Stimulated activated CD8-positive, alpha-beta memory T cell treated with anti-CD3 and anti-CD28 coated beads, Interleukin-4, amount 100 ng/mL, for 1 hour (primary cell): ENCODE measurements around the gene TBX5.

Experiments used
- DNase-seq, 2 donors: peaks; one replicate each; pipeline ENCODE4 v3.0.0-alpha.2; 2020; ENCODE audit warnings: low read depth in 2 of 2, low spot score in 1 of 2

TBX5 gene

DNA sequence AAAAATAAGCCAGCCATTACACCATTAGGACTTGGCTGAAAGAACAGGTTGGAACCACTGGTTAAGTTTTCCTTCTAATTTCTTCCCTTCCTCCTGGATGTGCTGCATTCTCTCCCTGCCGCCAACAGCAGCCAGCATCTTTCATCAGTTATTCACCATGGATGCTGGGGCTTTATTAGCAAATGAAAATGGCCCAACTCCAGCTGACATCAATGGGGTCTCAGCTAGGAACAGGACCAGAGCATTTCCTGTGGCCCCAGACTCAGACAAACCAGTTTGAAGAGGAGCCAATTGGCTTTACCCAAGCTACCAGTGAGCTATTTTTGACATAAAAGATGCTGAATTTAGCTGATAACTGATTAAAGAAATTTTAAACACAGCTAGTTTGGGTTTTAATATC lies 26.0 kb upstream of the TBX5 start:
- DNase-seq, result no peak

GRCh38 chr12:114430306-114430705 lies 24.4 kb upstream of the TBX5 start:
- DNase-seq, result no peak

GRCh38 chr12:114425031-114425626 lies 19.2 kb upstream of the TBX5 start:
- DNase-seq, result no peak

- DNase-seq, result no peak
Observed at GRCh38 chr12:114420944-114421335, 15.0 kb upstream of the TBX5 start.

- no peak for DNase-seq
Observed at GRCh38 chr12:114420182-114420943, 14.4 kb upstream of the TBX5 start.

DNA sequence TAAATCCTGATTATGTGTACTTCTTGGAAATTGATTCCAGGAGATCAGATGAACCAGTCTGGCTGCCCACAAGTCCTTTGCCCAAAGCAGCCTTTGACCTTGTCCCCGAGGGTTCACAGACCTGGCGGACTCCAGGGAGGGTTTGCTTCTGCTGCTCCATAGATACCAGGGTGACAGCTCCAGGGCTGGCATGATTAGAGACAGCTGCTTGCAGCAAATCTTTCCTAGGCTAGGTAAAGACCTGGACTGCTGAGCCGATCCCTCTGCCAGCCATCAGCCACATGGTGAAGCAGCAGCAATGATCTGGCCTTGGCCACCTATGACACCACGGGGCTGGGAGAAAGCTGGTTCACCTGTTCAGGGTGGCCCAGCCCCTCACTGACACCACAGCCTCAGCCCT lies 10.1 kb upstream of the TBX5 start:
- no peak for DNase-seq

DNA sequence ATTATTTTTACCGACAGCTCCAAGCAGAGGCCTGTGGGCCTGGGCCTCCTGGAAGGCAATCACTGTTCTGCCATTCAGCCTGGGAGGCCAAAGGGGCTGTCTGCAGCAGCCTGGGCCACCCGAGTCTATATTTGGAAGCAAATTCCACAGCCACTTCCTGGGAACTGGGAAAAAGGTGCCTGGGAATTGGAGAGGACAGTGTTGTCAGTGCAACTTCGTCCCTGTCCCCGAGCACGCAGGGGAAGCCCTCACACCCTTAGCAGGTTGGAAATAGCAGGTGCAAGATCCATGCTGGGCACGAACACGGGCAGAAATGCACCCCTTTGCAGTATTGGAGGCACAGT lies 9.6 kb upstream of the TBX5 start:
- no peak for DNase-seq

DNA sequence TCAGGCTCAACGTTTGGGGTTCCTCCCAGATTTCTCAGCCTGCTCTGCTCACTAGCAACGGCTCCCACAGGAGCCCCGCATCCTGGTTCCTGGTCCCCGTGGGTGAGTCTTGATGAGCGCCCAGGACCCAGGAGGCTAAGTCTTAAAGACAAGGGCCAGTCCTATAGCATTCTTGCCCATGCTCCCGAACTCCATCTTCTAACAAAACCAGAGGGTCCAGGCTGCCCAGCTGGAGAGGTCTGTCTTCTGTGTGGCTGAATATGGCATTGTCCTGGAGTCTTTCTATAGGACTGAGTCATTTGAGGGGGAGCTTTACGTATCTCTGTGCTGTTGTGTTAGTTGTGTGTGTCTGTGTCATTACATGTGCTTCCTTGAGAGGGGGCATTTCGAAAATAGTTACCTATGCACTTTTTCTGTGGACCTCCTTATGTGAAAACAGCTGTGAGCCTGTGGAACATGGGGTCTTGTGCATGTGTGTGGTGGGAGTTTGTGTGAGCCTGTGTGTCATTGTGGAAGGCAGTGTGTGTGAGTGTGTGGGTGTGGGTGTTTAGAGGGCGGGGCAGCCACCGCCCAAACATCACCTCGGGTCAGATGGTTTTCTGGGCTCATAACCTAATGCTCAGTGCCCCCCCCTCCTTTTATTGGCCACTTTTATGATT lies 9.1 kb upstream of the TBX5 start:
- DNase-seq, result no peak

- no peak for DNase-seq
Observed at GRCh38 chr12:114414031-114414865, 8.3 kb upstream of the TBX5 start.

GRCh38 chr12:114412825-114413749 lies 7.1 kb upstream of the TBX5 start:
- no peak for DNase-seq

- no peak for DNase-seq
Observed at GRCh38 chr12:114412307-114412706, 6.4 kb upstream of the TBX5 start.

- no peak for DNase-seq
Observed at GRCh38 chr12:114411071-114411837, 5.3 kb upstream of the TBX5 start.

DNA sequence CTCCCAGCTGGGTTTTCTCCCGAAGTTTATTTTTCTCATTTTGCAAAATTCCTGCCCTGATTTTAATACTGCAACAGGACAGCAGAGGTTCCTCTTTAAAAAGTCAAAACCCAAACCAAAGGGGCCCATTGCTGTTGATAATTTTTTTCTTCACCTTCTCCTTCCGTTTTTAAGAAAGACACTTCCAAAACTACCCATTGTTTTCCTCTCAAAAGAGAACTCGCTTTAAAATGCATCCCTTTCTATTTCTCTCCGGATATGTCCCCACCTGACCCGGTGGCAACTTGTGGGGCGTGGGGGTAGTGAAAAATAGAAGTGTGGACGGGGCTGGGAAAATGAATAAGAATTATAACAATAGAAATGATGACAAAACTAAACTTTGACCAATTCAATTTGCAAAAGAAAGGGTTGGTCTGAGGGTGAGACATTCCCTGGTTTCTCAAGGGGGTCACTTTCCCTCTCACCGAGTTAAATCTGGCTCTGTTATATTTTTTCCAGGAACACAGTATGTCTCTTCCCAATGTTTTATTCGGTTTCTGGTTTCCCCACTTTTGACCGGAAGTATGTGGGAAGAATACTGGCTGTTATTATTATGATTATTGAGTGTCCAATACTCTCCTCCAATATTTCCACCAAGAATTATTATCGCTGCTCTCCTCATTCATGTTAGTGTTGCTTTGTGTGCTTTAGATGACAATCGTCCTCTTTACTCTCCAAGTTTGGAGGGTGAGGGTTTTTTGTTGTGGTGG lies 4.1 kb upstream of the TBX5 start:
- DNase-seq, result no peak

- no peak for DNase-seq
Observed at GRCh38 chr12:114408886-114409851, 3.2 kb upstream of the TBX5 start.

- DNase-seq, result no peak
Observed at GRCh38 chr12:114408471-114408885, 2.5 kb upstream of the TBX5 start.

- no peak for DNase-seq
Observed at GRCh38 chr12:114407842-114408411, 2.0 kb upstream of the TBX5 start.

DNA sequence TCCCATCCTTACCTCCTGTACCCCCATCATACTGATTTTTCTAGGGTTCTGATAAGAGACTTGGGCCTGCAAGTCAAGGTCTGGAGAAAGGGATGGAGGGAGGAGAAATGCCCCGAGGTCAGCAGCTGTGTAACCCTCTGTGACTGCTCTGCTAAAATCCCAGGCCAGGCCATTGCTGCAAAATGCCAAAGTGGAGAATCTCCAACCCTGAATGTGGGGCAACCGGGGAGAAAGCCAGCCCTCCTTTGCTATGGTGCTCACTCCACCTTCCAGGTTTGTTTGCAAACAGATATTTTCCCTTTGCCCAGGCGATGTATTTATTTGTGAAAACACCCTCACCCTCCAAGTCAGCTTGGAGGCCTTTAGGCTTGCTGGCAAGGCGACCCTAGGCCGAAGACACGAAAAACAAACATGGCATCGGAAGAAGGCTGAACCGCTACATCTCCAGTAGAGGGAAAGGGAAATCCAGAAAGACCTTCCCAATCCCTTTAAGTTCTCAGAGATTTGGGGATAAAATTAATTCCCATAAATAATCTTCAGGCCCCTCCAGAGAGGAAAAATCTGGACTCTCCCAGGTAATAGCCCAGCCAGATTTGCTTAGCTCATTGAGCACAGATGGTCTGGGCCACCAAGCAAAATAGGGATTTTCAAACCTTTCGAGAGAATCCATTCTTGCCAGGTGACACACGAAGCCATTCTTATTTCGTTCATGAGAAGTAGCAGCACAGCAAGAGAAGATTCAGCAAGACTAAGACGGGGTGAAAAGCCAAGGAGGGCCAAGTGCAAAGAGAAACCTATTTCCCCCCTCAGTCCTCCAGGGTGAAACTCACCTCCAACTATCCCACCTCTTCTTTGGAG lies 1.3 kb upstream of the TBX5 start:
- no peak for DNase-seq
